Right kidney (tissue), 1 donor: Measurements from ENCODE around the gene PABPN1L.
A peak's percentile ranks its signal among the peaks of the same experiment; 100 is the strongest.

Source experiments
- DNase-seq: peaks from one replicate; pipeline ENCODE4 v3.0.0-alpha.2; 2016

Gene PABPN1L

GRCh38 chr16:88883117-88883895, 16.8 kb upstream of the PABPN1L start:
- no peak for DNase-seq

DNA sequence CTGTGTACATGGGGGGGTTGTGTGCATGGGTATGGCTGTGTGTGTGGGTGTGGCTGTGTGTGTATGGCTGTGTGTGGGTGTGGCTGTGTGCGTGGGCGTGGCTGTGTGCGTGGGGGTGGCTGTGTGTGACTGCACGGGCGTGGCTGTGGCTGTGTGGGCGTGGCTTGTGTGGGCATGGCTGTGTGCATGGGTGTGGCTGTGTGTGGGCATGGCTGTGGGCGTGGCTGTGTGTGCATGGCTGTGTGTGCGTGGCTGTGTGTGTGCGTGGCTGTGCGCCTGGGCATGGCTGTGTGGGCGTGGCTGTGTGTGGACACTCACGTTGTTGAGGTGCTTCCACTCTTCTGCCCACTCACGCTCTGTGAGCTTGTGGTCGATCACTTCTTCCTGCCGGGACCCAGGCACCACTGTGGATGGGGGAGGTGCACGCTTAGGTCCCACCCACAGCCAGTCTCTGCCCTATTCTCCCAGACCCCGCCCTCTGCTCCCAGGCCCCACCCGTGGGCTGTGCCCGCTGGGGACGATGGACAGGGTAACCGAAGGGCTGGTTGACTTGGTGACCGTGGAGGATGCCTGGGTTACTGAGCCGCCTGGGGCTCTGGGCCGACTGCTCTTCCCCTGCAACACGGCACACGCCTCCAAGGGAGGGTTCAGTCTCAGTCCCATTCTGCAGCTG, 16.0 kb upstream of the PABPN1L start:
- no peak for DNase-seq

DNA sequence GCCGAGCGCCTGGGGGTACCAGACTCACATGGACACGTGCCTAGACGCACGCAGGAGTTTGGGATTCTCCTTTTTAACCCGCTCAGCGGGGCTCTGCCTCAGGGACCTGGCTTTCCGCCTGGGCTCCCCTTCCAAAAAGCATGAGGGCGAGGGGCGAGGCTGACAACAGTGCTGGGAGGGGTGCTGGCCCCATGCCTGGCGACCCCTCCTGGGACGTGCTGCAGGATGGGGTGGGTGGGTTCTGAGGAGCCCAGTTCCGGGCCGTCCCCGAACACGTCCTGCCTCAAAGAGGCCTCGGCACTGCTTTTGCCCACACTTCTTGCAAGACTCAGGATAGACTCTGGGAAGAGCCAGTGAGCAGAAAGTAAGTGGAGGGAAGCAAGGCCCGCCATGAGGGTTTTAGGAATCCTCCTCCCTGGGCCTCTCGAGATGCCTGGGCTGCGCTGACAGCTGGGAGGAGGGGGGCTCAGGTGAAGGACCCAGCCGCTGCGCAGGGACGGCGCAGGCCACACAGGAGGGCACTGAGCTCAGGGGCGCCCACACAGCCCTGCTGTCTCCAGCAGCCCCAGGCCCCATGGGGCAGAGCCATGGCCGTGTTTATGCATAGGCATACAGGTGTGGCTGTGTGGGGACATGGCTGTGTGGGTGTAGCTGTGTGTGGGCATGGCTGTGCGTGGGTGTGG, 15.4 kb upstream of the PABPN1L start:
- no peak for DNase-seq

- DNase-seq: peak; percentile 52
These were observed 14.7 kb upstream of the PABPN1L start for GRCh38 chr16:88881007-88881615.

DNA sequence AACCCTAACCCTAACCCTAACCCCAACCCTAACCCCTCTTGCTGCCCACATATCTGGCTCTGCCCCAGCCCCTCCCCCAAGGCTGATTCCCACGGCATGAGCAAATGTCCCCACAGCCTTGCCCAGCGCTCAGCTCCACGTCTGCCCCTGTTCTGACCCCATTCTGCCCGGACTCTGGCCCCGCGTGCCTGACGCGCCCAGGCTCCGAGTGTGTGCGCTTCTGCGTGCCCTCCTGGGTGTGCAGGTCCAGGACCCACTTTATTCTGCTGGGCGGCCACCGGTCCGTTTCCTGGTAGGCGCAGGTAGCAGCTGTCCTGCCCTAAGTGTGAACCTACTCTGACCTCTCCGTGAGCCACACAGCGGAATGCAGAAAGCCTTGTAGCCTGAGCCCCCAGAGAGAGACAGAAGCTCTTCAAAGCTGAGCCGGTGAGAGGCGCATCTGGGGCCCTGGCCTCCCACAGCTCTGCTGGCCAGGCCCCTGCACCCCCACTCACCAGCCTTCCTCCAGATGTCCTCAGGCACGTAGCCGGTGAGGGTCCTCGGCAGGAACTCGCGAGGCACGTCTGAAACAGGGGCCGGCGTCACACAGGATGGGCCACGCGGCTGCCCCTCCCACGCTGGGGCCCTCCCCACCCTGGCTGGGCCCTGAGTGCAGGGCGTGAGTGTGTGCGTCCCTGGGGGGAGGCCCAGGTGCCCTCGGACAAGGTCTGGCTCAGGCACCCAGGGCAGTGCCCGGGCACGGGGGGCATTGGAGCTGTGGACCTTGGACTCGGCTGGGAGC, 14.0 kb upstream of the PABPN1L start:
- DNase-seq: peak; percentile 49

DNA sequence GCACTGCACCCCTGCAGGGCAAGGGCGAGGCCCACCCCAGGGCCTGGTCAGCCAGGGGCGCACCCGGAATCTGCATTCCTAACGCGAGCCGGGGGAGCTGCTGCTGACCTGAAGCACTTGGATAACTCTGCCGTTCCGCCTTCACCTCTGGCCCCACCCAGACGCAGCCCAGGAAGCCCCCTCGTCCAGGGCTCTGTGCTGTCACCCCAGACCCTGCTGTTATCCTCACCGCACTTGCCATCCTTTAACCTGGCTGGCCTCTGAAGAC, 13.3 kb upstream of the PABPN1L start:
- DNase-seq: no peak

DNA sequence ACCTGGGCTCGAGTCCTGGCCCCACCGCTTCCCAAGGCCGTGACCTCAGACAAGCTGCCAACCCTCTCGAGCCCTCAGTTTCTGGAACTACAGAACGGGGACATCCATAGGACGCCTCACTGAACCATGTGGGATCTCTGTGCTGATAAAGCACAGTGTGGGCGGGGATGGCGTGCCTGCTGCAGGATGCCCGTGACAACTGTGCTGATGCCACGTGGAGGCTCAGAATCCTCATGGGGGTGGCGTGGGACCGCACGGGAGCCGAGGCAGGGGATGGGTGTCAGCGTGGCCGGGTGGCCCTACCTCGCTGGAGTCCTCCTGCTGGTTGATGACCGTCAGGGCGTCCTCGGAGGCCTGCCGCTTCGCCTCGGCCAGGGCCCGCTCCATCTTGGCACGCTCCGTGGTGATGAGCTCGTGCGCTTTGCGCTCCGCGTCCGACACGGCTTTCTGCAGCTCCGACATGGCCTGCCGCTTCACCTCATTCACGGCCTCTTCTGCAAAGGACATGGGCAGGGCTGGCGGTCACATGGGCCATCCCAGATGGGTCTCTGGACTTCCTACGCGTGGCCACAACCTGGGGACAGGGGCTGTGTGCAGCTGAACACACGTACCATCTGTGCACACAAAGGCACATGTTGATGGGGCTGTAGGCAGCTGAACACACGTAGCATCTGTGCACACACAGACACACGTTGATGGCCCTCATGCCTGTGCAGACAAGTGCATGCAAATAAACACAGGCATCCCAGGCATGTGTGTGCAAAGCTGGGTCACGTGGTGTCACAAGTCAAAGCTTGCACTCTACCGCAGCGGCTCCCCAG, 12.7 kb upstream of the PABPN1L start:
- no peak for DNase-seq

- no peak for DNase-seq
These were observed 11.9 kb upstream of the PABPN1L start for GRCh38 chr16:88878356-88878755.

DNA sequence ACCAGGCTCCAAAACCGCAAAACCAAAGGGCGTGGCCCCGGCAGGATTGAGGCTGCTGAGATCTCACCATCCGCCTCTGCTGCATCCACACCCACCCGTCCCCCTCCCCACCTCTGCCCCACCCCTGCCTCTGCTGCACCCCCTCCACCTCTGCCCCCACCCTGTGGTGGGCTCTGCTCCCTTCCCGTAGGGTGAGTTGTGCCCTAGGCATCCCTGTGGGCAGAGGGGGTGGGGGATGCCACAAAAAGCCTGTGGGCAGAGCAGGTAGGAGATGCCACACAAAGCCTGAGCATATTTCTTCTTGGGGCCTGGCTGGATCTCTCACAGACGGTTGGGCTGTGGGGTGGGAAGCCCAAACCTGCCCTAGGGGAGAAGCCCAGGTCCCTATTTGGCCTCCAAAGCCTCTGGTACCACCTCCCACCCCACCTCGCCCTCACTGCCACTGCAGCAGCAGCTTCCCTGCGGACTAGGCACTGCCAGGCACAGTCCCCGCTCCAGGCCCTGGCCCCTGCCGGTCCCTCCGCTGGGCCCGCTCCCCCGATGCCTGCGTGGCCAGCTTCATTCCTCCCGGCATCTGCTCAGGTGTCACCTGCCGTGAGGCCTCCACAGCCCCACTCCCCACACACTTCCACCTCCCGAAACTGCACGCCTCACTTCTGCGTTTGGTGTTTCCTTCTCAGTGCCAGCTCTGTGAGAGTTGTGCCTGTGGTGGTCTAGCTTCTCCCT, 11.3 kb upstream of the PABPN1L start:
- no peak for DNase-seq

DNA sequence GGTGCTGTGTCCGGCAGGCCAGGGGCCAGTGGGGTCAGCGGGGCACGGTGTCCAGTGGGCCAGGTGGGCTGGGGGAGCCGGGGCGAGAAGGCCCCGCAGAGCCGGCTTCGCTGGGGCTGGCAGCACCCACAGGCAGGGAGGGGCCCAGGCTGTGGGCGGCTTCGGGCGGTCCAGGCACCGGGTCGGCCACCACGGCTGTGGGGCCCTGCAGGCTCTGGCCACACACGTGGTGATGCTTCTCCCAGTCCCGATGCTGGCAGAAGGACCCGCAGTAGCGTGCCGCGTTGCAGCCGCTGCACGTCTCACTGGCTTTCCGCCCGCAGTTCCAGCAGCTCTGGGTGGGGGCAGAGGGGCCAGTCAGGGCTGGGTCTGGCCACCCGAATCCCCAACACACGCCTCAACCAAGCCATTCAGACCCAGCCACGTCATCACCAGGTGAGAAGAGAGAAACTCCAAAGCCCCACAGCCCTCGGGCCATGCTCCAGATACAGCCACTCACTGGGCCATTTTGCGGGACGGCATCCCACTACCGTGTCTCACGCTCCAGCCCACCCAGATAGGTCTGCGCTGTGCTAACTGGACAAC, 10.6 kb upstream of the PABPN1L start:
- no peak for DNase-seq

GRCh38 chr16:88875703-88876234, 9.3 kb upstream of the PABPN1L start:
- no peak for DNase-seq

DNA sequence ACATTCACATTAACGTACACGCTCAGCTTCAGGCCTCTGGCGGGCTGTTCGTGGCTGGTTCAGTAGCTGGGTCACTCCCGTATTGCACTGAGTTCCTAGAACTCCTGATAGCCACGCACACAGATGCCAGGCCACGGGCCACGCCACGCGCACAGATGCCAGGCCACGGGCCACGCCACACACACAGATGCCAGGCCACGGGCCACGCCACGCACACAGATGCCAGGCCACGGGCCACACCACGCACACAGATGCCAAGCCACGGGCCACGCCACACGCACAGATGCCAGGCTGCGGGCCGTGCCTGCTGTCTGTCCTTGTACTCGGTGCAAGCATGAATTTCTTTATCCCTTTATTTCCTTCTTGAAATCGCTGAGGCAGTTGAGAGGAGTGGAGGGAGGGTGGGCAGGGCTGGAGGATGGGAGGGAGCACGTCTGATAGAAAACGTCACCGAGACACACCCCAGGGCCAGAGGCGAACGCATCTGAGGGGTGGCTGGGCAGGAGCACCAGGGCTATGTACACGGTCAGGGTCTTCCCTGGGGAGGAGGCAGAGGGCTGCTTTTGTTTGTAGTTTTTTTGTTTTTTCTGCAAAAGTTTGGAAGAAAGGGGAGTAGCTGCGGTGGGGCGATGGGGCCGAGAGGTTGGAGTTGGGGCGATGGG, 8.6 kb upstream of the PABPN1L start:
- no peak for DNase-seq

DNA sequence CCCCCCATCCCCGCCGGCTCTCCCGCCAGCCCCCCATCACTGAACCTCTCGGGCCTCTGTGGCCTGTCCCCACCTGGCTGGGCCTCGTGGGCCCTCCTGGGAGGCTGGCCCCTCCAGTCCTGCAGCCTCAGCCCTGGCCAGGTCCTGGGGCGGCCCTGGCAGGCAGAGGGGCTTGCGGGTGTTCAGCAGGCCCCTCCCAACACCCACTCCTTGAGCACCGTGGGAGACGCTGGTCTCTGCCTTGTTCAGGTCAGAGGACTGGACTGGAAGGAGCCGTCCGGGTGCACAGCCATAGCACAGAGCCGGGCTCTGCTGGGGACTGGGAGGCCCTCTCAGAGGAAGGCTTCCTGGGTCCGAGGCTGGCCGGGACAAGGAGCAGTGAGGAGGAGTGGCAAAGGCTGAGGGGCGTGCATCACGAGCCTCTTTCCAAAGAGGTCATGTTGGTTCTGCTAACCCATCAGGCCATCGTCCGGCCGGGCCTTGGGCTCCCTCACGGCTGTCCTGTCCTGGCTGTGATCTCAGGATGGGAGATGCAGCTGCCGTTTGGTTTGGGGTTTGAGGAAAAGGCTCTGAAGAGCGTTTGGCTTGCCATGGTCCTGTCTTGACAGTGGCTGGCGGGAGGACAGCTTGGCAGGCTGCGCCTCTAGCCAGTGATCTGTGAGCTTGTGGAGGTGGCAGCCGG, 6.3 kb upstream of the PABPN1L start:
- DNase-seq: no peak

DNA sequence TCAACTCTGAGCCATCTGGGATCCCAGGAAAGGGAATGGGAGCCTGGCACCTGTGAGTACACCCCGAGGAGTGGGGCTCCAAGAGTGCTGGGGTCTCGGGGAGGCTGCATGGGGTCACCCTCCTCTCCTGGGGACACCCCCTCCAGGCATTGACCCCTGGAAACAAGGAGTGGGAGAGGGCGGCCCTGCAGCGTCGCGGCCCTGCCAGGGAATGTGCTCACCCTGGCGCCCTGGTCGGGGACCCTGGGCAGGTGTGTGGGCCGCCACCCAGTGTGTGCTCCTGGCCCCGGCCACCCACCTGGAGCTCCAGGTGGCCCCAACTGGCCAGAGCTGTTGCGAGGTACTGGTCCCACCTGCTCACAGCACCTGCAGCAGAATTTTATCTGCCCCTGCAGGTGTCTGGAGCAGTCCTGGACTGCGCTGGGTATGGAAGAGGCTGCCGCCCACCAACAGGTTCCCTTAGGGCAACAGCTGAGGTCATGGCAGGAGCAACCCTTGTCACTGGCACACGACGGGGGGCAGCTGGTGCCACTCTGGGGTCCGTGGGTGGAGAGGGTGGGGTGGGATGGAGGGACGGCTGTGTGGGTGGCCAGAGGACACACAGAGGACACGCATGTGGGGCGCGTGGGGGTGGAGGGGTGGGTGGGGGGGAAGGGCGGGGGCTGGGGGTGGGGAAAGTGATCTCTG, 5.4 kb upstream of the PABPN1L start:
- DNase-seq: no peak

DNA sequence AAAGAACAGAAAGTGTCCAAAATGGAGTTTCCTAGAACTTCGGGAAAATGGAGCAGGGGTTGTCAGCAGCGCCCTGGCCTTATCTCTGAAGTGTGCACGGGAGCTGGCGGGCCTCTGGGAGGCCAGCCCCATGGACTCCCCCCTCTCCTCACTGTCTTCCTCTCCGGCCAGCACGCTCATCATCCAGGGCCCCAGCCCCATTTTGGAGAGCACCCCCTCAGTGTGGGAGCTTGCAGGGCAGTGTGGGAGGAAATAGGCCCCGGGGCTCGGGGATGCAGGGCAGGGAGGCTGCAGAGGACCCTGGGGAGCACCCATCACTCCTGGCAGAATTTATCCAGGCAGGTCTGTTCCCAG, 4.9 kb upstream of the PABPN1L start:
- DNase-seq: no peak

- DNase-seq: no peak
These were observed 4.3 kb upstream of the PABPN1L start for GRCh38 chr16:88870608-88871348.

DNA sequence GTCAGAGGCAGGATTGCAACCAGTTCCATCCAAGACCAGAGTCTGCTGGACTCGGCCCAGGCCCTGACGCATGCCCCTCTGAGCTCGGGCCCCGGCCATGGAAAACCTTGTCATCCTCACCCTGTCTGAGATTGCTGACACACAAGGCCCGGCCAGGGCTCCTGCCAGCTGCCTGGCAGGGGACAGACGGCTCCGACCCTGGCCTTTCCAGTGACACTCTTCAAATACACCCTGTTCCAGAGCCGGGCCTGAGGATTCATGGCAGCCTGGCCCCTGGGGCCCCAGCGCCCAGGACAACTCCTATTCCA, 3.2 kb upstream of the PABPN1L start:
- no peak for DNase-seq
